Measurements from ENCODE around the gene VAPB.
"Not testable (repeated sequence)": the region's sequence is repeated elsewhere in the genome, so short reads cannot be mapped to it uniquely, and the experiment has no call there.

DNA sequence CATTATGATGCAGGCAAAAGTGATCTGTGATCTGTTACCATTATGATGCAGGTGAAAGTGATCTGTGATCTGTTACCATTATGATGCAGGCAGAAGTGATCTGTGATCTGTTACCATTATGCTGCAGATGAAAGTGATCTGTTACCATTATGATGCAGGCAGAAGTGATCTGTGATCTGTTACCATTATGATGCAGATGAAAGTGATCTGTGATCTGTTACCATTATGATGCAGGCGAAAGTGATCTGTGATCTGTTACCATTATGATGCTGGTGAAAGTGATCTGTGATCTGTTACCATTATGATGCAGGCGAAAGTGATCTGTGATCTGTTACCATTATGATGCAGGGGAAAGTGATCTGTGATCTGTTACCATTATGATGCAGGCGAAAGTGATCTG lies 38.5 kb downstream of the VAPB start:
- not testable (repeated sequence) for TF ChIP-seq EZH2 (IDR thresholded peaks at IDR 0.05; ENCODE audit: insufficient read depth, low read length)
- TF ChIP-seq, protein P1, sequence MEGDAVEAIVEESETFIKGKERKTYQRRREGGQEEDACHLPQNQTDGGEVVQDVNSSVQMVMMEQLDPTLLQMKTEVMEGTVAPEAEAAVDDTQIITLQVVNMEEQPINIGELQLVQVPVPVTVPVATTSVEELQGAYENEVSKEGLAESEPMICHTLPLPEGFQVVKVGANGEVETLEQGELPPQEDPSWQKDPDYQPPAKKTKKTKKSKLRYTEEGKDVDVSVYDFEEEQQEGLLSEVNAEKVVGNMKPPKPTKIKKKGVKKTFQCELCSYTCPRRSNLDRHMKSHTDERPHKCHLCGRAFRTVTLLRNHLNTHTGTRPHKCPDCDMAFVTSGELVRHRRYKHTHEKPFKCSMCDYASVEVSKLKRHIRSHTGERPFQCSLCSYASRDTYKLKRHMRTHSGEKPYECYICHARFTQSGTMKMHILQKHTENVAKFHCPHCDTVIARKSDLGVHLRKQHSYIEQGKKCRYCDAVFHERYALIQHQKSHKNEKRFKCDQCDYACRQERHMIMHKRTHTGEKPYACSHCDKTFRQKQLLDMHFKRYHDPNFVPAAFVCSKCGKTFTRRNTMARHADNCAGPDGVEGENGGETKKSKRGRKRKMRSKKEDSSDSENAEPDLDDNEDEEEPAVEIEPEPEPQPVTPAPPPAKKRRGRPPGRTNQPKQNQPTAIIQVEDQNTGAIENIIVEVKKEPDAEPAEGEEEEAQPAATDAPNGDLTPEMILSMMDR (IDR thresholded peaks at IDR 0.05; ENCODE audit: insufficient read depth, low read depth, low read length): not testable (repeated sequence)
